Esophagus muscularis mucosa (tissue), 4 donors: Measurements from ENCODE around the gene HIC1. TPM values are rescaled to one million over a fixed set of nuclear protein-coding genes. Genes with fewer than 3 reads are reported as not detected.

Experiments
- DNase-seq: peaks from one replicate; pipeline ENCODE4 v3.0.0-alpha.2; 2017; ENCODE audit errors: extremely low spot score
- H3K27ac ChIP-seq, 4 donors: fragments of 200-600 bp; sonication (generic); replicated peaks in 1 of 4; 1 replicate in 3 of 4; 2 replicates in 1 of 4; pipeline ENCODE4 v1.5.1; 2016 to 2019; ENCODE audit warnings: mild to moderate bottlenecking in 1 of 4
- H3K27me3 ChIP-seq, 4 donors: fragments of 200-600 bp; sonication (generic); one replicate each; pipeline versions ENCODE4 v1.5.1 to v1.6.0; 2016 to 2019
- H3K36me3 ChIP-seq, 4 donors: fragments of 200-600 bp; sonication (generic); one replicate each; pipeline ENCODE4 v1.5.1; 2016 to 2019
- H3K4me1 ChIP-seq, 4 donors: fragments of 200-600 bp; sonication (generic); one replicate each; pipeline ENCODE4 v1.5.1; 2016 to 2019
- H3K4me3 ChIP-seq, 4 donors: fragments of 200-600 bp; sonication (generic); 1 replicate in 2 of 4; 2 replicates in 2 of 4; pipeline ENCODE4 v1.5.1; 2016 to 2019; ENCODE audit warnings: mild to moderate bottlenecking in 4 of 4, moderate library complexity in 1 of 4
- H3K9me3 ChIP-seq, 4 donors: fragments of 200-600 bp; sonication (generic); 1 replicate in 3 of 4; 2 replicates in 1 of 4; pipeline ENCODE4 v1.5.1; 2016 to 2019
- EP300 ChIP-seq: sonication (generic); formaldehyde crosslinking; IDR thresholded peaks from one replicate; pipeline ENCODE4 v1.6.1; 2017; ENCODE audit warnings: antibody characterized with exemption
- POLR2A ChIP-seq: fragments of 450-650 bp; IDR thresholded peaks from one replicate; pipeline ENCODE4 v1.6.1; 2017; ENCODE audit warnings: antibody characterized with exemption, moderate library complexity, mild to moderate bottlenecking, low read depth
- POLR2AphosphoS5 ChIP-seq, 2 donors: sonication (generic); formaldehyde crosslinking; IDR thresholded peaks; one replicate each; pipeline ENCODE4 v1.6.1; 2017; ENCODE audit warnings: antibody characterized with exemption in 2 of 2
- WGBS: methylation state at CpG from one replicate; pipeline ENCODE4 v1.1.5; 2018; 5-methylcytosine and 5-hydroxymethylcytosine counted together
- intact Hi-C: fragments of 100-400 bp; cut with DNase I; formaldehyde crosslinking; loops from one replicate; pipeline ENCODE4 v1.15.1; 2023
- total RNA-seq, 4 donors: library from RNA; depleted of rRNA; stranded (reverse); fragments of >200 nt; gene quantifications; one replicate each; pipeline versions ENCODE4 v1.1.0 to v1.2.1, GENCODE V29; 2016
- TF ChIP-seq, protein P1 (sequence below), 3 experiments: fragments of 200-600 bp in 2 of 3; fragments of 450-650 bp in 1 of 3; sonication (generic) in 2 of 3; IDR thresholded peaks; one replicate each; pipeline ENCODE4 v1.5.1; 2017 to 2019; ENCODE audit warnings: antibody characterized with exemption in 3 of 3, mild to moderate bottlenecking in 2 of 3, moderate library complexity in 1 of 3

Gene HIC1
- total RNA-seq, 4 donors from 2014 or later: 48.6 to 86.4 (median 54.9) TPM

DNA sequence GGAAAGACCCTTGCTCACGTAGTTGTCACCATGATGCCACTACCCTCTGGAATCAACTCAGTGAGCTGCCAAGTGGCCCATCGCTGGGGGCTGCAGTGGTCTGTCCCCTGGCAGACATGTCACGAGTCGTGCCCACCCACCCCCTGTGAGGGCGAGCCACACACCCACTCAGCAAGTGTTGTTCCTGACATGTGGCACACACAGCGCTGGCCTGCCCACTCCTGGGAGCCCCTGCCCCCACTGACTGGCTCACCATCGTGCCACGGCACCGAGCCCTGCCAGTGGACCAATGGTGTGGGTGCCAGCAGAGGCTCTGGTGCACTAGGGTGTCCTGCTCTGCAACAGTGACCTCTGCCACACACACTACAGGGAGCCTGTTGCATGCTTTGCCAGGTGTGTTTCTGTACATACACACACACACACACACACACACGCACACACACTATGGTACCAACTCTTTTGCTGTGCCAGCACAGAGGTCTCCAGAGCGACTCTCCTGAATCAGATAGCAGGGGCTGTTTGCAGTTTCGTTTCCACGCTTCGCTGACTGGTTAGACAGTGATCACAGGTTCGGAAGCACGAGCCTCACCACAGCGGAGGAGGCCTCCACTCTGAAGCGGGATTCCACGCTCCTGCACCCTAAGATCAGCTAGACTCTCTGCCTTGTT, 37.5 kb upstream of the HIC1 start:
- WGBS: 86% methylated on average over 17 of the region's 19 CpGs
- intact Hi-C loops: no loop called here
- H3K4me3 ChIP-seq: no peak overlapping the region
- peaks cover 0 to 7% (median 1%) of the 10 kb centered on the region in 4 donors for H3K4me1 ChIP-seq
- DNase-seq: no peak
- H3K27me3 ChIP-seq: peaks cover 0 to 30% (median 0%) of the 10 kb centered on the region in 4 donors
- no peak overlapping the region for H3K27ac ChIP-seq
- no peaks in the 10 kb centered on the region for H3K9me3 ChIP-seq
- no peaks in the 10 kb centered on the region for H3K36me3 ChIP-seq
- TF ChIP-seq EP300: no peak

DNA sequence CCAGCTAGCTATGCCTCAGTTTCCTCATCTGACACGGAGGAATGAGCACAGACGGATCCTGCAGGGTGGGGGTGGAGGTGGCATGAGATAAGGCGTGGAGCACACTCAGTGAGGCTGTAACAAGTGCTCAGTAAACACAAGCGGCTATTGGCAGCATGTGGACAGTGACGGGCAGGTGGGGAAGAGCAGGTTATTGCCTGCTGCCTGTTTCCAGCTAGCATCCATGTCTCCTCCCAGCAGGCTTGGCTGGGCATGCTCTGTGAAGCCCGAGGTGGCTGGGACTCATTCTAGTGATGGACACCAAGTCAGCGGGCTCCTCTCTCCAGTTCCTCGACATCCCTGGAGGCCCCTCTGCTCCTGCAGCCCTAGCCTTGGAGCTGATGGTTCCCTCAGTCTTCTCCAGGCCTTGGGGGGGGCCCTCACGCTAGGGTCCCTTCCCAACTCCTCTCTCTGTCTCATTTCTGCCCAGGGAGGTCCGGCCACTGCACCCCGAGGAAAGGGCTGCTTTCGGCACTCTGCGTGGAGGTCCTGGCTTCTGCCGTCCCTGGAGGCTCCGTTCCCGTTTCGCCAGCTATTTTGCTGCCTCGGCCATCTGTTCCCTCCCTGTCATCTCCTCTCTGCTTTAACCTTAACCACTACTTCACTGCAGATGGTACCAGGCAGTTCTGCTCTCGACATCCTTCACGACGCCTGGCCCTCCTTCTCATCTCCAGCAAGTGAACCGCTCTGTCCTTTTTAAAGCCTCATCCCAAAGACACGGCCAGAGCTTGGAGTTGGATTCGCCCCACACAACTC, 36.0 kb upstream of the HIC1 start:
- 78% methylated on average over 24 of the region's 24 CpGs for WGBS
- intact Hi-C loops: no loop called here

DNA sequence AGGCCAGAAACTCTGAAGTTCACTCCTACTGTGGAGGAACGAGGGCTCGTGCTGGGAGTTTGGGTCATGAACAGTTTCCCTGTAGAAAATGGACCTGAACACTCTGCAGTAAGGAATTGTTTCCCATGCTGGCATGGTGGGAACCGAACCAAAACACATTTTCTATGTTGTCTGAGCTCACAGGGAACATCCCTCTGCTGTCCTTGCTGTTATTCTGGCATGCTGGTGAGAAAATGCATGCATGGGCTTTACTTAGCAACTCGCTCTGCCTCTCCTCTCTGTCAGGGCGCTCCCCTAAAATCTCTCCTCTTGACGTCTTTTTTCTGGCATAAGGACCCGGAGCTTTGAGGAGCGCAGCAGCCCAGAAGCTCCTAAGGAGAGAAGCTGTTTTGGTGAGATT, 35.2 kb upstream of the HIC1 start:
- Histone ChIP-seq H3K4me1 (peaks cover 15 to 21% (median 20%) of the 10 kb centered on the region in 4 donors), H3K36me3 (no peaks in the 10 kb centered on the region), H3K4me3 (no peak overlapping the region), H3K27ac (no peak overlapping the region), H3K27me3 (peaks cover 6 to 52% (median 11%) of the 10 kb centered on the region in 4 donors), H3K9me3 (no peaks in the 10 kb centered on the region)
- intact Hi-C loops: no loop called here
- 70% methylated on average over 7 of the region's 8 CpGs for WGBS
- no peak for DNase-seq
- TF ChIP-seq POLR2A: no peak
- no peak for TF ChIP-seq POLR2AphosphoS5 (IDR thresholded peaks at IDR 0.05)
- no peak for TF ChIP-seq EP300
- TF ChIP-seq, protein P1, sequence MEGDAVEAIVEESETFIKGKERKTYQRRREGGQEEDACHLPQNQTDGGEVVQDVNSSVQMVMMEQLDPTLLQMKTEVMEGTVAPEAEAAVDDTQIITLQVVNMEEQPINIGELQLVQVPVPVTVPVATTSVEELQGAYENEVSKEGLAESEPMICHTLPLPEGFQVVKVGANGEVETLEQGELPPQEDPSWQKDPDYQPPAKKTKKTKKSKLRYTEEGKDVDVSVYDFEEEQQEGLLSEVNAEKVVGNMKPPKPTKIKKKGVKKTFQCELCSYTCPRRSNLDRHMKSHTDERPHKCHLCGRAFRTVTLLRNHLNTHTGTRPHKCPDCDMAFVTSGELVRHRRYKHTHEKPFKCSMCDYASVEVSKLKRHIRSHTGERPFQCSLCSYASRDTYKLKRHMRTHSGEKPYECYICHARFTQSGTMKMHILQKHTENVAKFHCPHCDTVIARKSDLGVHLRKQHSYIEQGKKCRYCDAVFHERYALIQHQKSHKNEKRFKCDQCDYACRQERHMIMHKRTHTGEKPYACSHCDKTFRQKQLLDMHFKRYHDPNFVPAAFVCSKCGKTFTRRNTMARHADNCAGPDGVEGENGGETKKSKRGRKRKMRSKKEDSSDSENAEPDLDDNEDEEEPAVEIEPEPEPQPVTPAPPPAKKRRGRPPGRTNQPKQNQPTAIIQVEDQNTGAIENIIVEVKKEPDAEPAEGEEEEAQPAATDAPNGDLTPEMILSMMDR (IDR thresholded peaks at IDR 0.05): no peak

More for the DNA sequence above, 36.0 kb upstream of the HIC1 start:
- no peak overlapping the region for H3K27ac ChIP-seq
- H3K4me3 ChIP-seq: no peak overlapping the region
- peaks cover 0 to 44% (median 5%) of the 10 kb centered on the region in 4 donors for H3K27me3 ChIP-seq
- peaks cover 7 to 13% (median 12%) of the 10 kb centered on the region in 4 donors for H3K4me1 ChIP-seq
- no peaks in the 10 kb centered on the region for H3K9me3 ChIP-seq
- TF ChIP-seq EP300: no peak
- TF ChIP-seq POLR2AphosphoS5 (IDR thresholded peaks at IDR 0.05): no peak
- TF ChIP-seq POLR2A: no peak
- TF ChIP-seq, protein P1 (IDR thresholded peaks at IDR 0.05): no peak
- no peaks in the 10 kb centered on the region for H3K36me3 ChIP-seq
- DNase-seq: no peak

DNA sequence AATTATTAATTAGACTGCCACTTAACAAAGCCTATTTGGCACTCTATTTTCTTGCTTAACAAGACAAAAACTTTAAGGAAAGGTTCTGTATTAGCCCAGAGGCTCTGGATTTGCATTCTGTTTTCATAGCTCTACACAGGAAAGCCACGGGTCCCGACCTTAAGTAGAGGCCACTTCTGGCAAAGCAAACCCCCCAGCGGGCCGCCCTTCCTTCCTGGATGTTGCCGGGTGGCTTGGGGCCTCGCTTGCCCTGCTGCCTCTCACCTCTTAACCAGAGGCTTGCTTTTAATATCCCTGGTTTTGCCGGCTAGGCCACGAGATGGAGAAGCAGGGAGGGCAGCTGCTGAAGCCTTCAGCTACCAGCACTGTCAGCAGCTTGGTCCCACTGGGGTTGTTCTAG, 34.2 kb upstream of the HIC1 start:
- H3K27ac ChIP-seq: no peak overlapping the region
- TF ChIP-seq, protein P1 (IDR thresholded peaks at IDR 0.05): no peak
- no peak for TF ChIP-seq POLR2AphosphoS5 (IDR thresholded peaks at IDR 0.05)

DNA sequence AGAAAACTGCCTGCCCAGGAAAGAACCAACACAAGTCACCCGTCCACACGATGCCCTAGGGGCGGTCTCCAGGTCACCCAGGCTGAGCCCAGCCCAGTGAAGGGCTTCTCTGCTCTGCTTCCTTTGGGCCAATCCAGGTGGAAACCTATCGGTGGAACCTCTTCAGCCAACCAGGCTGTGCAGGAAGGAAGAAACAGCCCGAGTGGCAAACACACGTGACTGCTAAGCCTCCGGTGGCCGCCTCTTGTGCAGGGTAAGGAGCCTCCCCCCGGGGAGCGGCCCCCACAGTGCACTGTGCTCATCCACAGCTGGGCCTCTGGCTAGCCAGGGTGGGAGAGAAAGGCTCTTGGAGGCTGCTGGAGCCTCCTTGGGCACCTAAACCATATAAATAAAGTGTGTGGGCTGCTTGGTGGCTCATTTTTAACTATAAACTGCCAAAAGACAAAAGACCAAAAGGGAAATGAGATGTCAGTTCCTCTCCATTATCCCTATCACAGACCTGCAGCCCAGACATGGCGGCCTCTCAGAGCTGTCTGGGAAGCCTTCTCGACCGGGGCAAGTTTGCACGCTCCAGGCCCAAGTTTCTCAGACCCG, 32.2 kb upstream of the HIC1 start:
- Histone ChIP-seq H3K36me3 (no peaks in the 10 kb centered on the region), H3K4me3 (no peak overlapping the region), H3K27ac (no peak overlapping the region), H3K9me3 (no peaks in the 10 kb centered on the region), H3K27me3 (peaks cover 10 to 66% (median 19%) of the 10 kb centered on the region in 4 donors), H3K4me1 (peaks cover 25 to 40% (median 37%) of the 10 kb centered on the region in 4 donors)
- 90% methylated on average over 13 of the region's 15 CpGs for WGBS
- no peak for TF ChIP-seq POLR2AphosphoS5 (IDR thresholded peaks at IDR 0.05)
- DNase-seq: no peak
- intact Hi-C loops: no loop called here

More for the DNA sequence above, 34.2 kb upstream of the HIC1 start:
- WGBS: 65% methylated on average over 8 of the region's 8 CpGs
- no peak for DNase-seq
- Histone ChIP-seq H3K36me3 (no peaks in the 10 kb centered on the region), H3K4me1 (peaks cover 24 to 31% (median 30%) of the 10 kb centered on the region in 4 donors), H3K27me3 (peaks cover 10 to 61% (median 18%) of the 10 kb centered on the region in 4 donors), H3K4me3 (no peak overlapping the region), H3K9me3 (no peaks in the 10 kb centered on the region)
- intact Hi-C loops: no loop called here
